NK-92 treated with Interleukin-12 subunit alpha and Interleukin-12 subunit beta, amount 100 ng/mL, for 24 hours (cell line): ENCODE data around the gene UGT2B7.
"Not testable (repeated sequence)": the region's sequence is repeated elsewhere in the genome, so short reads cannot be mapped to it uniquely, and the experiment has no call there.

Experiments
- DNase-seq: peaks from one replicate; lab custom pipeline; 2025; lab: John Stamatoyannopoulos, UW

The UGT2B7 gene

GRCh38 chr4:69088473-69088872, 7.8 kb upstream of the UGT2B7 start:
- no peak for DNase-seq

DNA sequence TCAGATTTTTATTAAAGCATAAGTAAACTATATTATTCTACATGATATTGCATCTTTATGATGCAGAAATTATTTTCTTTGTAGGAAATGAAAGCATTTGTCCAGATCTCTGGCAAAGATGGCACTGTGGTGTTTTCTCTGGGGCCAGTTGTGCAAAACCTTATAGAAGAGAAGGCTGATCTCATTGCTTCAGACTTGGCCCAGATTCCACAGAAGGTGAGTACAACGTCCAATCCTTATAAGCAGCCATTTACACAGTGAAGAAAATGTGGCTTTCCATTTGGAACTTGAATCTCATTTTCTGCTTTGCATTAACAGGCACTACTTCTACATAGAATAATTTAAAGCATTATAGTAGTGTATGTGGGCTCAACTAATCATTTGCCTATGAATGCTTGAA, 6.9 kb upstream of the UGT2B7 start:
- DNase-seq: no peak

DNA sequence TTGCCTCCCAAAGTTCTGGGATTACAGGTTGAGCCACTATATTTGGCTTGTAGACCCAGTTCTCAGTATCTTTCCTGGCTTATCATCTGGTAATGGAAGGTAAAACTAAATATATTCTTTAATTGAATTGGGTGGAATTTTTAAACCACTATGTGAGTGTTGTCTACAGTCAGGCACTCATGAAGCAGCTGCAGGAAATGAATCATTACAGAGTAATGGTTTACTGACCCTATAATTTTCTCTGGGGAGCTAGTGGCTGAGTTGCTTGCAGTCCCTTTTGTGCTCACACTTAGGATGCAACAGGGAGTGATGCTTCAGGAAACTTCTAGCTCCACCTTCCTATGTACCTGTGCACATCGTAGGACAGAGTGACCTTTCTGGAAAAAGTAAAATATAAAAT, 4.1 kb upstream of the UGT2B7 start:
- no peak for DNase-seq

- DNase-seq: no peak
These were observed 3.2 kb upstream of the UGT2B7 start for GRCh38 chr4:69092980-69093568.

- no peak for DNase-seq
These were observed 2.6 kb upstream of the UGT2B7 start for GRCh38 chr4:69093681-69094080.

GRCh38 chr4:69095301-69095731, 958 bp upstream of the UGT2B7 start:
- DNase-seq: no peak

- DNase-seq: no peak
These were observed 536 bp downstream of the UGT2B7 start for GRCh38 chr4:69096810-69097209.

- no peak for DNase-seq
These were observed 2.2 kb downstream of the UGT2B7 start for GRCh38 chr4:69098470-69098869.

DNA sequence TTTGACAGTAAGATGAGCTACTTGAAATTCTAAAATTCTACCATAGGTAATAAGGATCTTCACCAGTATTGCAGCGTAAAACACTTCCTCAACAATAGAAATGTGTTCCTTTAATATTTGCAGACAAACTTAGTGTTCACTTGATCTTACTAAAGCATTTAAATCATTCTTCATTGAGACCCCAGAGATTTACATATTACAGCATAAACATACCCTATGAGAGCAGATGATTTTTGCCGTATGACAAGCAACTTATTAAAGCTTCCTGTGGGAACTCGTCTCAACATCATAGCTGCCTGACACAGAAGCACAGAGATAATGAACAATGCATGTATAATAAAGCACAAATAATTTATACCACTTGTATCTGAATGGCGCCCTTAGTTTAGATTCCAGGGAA, 3.6 kb downstream of the UGT2B7 start:
- no peak for DNase-seq

GRCh38 chr4:69102668-69103067, 6.4 kb downstream of the UGT2B7 start:
- not testable (repeated sequence) for DNase-seq

- no peak for DNase-seq
These were observed 8.5 kb downstream of the UGT2B7 start for GRCh38 chr4:69104719-69105275.

DNA sequence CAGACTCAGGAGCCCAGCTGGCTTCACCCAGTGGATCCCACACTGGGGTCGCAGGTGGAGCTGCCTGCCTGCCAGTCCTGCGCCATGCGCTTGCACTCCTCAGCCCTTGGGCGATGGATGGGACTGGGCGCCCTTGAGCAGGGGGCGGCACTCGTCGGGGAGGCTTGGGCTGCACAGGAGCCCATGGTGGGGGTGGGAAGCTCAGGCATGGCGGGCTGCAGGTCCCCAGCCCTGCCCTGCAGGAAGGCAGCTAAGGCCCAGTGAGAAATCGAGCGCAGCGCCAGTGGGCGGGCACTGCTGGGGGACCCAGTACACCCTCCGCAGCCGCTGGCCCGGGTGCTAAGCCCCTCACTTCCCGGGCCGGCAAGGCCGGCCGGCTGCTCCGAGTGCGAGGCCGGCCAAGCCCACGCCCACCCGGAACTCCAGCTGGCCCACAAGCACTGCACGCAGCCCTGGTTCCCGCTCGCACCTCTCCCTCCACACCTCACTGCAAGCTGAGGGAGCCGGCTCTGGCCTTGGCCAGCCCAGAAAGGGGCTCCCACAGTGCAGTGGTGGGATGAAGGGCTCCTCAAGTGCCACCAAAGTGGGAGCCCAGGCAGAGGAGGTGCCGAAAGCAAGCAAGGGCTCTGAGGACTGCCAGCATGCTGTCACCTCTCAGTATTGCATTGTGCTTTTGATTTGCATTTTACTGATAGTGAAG, 19.0 kb downstream of the UGT2B7 start:
- not testable (repeated sequence) for DNase-seq

DNA sequence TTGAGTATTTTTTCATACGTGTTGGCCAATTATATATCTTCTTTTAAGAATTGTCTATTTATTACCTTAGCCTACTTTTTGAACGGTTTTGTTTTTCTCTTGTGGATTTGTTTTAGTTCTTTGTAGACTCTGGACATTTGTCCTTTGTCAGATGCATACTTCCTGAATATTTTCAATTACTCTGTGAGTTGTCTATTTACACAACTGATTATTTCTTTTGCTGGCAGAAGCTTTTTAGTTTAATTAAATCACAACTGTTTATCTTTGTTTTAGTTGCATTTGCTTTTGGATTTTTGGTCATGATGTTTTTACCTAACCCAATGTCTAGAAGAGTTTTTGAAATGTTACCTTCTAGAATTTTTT, 19.6 kb downstream of the UGT2B7 start:
- DNase-seq: no peak

DNA sequence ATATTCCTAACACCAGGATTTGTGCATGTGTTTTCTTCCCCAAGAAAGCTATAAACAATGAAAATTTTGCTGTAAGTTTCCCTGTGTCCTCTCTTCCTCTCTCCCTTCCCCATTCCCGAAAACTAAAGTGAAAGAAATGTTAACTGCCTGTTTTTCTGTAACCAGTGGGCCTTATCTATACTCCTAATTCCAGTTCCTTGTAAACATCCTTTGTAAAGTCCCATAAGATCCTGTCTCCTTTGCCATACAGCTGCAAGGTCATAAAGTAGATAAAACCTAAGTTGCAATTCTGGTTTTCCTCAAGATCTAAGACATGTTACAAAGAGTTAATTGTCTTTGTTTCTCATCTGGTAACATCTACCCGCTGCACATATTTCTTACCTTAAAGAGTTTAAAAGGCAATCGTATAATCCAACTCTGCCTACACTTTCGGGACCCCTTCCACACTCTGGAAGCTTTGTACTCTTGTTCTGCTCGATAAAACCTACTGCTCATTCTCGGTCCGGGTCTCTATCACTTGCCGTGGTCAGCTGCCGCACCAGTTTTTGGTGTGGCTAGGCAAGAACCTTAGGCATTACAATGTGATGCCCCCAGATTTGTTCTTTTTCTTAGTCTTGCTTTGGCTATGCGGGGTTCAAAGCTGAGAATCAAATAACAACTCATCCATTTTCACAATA, 20.5 kb downstream of the UGT2B7 start:
- DNase-seq: no peak

- no peak for DNase-seq
These were observed 24.6 kb downstream of the UGT2B7 start for GRCh38 chr4:69120870-69121269.

DNA sequence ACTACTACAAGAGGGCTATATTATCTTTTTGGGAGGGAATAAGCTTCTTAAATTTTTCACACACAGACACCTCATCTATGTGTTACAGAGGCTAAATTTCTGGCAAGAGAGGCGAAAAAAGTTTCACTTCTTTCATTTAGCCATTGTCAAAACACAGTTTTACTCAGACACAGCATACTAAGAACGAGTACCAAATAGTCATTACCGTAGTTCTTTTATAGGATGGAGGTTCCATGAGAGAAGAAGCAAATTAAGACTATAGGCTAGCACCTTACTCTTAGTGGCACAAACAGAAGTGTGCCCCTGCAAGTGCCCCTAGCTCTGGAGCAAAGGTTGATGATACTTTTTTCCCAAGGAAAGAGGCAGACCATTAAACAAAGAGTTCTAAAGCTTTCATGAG, 26.2 kb downstream of the UGT2B7 start:
- no peak for DNase-seq

DNA sequence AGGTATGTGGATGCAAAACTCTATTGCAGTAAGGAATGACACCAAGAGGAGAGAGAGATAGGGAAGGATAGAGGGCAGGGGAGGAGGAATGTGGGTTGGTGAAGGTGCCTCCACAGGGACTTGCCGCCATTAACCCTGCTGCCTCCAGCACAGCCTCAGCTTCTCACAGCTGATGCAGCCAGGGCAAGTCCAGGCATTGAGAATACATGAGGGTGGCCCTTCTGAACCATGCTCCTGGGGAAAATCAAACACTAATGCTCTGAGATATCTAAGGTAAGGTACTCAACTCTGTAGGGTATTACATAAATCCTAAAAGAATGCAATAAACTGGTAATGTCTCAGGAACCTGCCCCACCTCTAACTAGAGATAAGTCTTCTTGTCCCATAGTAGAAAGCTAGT, 28.7 kb downstream of the UGT2B7 start:
- no peak for DNase-seq

DNA sequence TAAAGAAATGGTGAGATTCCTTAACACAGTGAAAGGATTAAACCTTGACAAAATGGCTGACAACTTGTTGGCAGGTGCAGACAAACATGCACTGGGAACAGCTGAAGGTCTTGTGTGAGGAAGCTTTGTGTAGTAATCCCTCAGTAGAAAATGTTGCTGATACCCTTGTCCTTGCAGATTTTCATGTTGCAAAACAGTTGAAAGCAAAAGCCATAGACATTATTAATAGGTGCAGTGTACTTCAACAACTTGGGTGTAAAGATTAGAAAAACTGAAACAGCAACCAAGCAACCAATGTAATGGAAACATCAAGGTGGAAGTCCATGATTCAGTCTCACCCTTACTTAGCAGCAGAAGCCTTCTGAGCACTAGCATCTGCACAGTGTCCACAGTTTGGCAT, 29.8 kb downstream of the UGT2B7 start:
- no peak for DNase-seq

DNA sequence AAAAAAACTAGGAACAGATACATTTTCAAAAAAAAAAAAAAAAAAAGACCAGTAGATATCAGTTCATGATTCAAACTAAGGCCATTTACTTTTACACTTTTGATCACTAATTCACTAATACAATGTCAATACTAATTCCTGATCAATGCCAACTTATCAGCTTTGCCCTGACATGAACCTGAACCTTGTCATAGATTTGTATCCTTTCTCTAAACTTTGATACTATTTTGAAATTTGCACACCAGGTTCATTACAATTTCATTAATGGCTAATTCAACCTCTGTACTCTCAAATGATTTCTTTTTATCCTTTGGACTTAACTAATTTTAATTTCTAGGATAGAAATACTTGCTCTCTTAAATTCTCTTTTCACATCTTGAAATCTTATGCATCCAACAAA, 37.7 kb downstream of the UGT2B7 start:
- no peak for DNase-seq

GRCh38 chr4:69134471-69134870, 38.2 kb downstream of the UGT2B7 start:
- no peak for DNase-seq

DNA sequence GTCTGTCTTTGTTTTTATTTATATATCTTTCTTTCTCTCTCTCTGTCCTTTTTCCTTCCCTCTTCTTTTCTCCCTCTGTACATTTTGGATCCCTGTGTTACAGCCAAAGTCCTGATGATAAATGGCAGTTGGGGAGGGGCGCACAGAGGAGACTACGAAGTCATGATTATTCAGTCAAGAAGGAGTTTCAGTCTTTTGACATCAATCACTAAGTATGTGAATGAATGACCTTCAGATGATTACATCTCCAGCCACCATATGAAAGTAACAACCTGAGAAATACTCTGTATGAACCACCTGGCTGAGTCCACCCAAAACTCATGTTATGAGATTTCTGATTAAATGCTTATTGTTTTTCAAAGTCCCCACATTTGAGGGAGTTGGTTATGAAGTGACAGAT, 45.0 kb downstream of the UGT2B7 start:
- DNase-seq: no peak

- DNase-seq: no peak
These were observed 51.1 kb downstream of the UGT2B7 start for GRCh38 chr4:69147334-69147733.

DNA sequence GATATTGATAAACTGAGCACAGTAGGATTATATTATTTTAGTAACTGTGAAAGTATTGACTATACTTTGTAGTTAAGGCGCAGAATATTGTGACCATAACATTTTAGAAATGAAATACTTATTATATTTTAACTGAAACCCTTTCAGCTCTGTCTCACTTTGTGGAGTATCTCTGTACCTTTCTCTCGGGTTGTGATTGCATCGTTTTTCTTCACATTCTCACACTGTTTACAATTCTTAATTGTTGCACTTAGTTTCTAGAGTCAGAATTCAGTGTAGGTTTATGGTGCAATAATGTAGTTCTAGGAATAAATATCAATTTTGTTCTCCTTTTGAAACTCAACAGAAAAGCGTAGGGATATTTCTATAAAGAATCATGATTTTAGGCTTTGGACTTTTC, 57.7 kb downstream of the UGT2B7 start:
- DNase-seq: no peak
